Prostate gland (tissue), 2 donors: ENCODE data around the gene RARG. TPM values are rescaled to one million over a fixed set of nuclear protein-coding genes. Genes with fewer than 3 reads are reported as not detected.

ENCODE experiments used
- DNase-seq: peaks from one replicate; pipeline ENCODE4 v3.0.0-alpha.2; 2019; ENCODE audit warnings: low spot score
- H3K27ac ChIP-seq, 2 donors: fragments of 200-600 bp; sonication (generic); 2 replicates each; pipeline ENCODE4 v1.5.1; 2017 to 2019
- H3K27me3 ChIP-seq: fragments of 200-600 bp; sonication (generic); replicated peaks from 2 replicates; pipeline ENCODE4 v1.5.1; 2019; ENCODE audit not compliant: insufficient read depth
- H3K36me3 ChIP-seq, 2 donors: fragments of 200-600 bp; sonication (generic); 1 replicate in 1 of 2; 2 replicates in 1 of 2; pipeline versions ENCODE4 v1.5.1 to v1.8.1; 2017 to 2019
- H3K4me1 ChIP-seq: fragments of 200-600 bp; sonication (generic); replicated peaks from 2 replicates; pipeline ENCODE4 v1.5.1; 2019
- H3K4me3 ChIP-seq, 2 donors: fragments of 200-600 bp; sonication (generic); 2 replicates each; pipeline ENCODE4 v1.5.1; 2017 to 2019
- H3K9me3 ChIP-seq: fragments of 200-600 bp; sonication (generic); 2 replicates; pipeline ENCODE4 v1.5.1; 2017
- CTCF ChIP-seq, 4 experiments: fragments of 200-600 bp in 2 of 4; fragments of 450-650 bp in 2 of 4; sonication (generic) in 2 of 4; IDR thresholded peaks; 1 replicate in 3 of 4; 2 replicates in 1 of 4; pipeline ENCODE4 v1.5.1; 2016 to 2019; ENCODE audit warnings: antibody characterized with exemption in 4 of 4, mild to moderate bottlenecking in 2 of 4, moderate library complexity in 2 of 4
- POLR2A ChIP-seq: fragments of 450-650 bp; IDR thresholded peaks from one replicate; pipeline ENCODE4 v1.6.1; 2016; ENCODE audit warnings: antibody characterized with exemption, mild to moderate bottlenecking
- POLR2AphosphoS5 ChIP-seq: sonication (generic); formaldehyde crosslinking; IDR thresholded peaks from one replicate; pipeline ENCODE4 v1.6.1; 2017; ENCODE audit warnings: antibody characterized with exemption
- WGBS: methylation state at CpG from one replicate; pipeline ENCODE4 v1.1.5; 2018; 5-methylcytosine and 5-hydroxymethylcytosine counted together
- intact Hi-C: fragments of 100-400 bp; cut with DNase I; formaldehyde crosslinking; loops from one replicate; pipeline ENCODE4 v1.14.2; 2022
- total RNA-seq, 2 donors: library from RNA; depleted of rRNA; stranded (reverse); fragments of >200 nt; gene quantifications; one replicate each; pipeline ENCODE4 v1.1.0, GENCODE V29; 2016

RARG gene
- total RNA-seq, 2 donors from 2014 or later: 28.9 to 30.4 TPM

GRCh38 chr12:53265783-53266182 is 33.8 kb upstream of the RARG start:
- TF ChIP-seq POLR2A (no peak), CTCF (IDR thresholded peaks at IDR 0.05) (no peak), POLR2AphosphoS5 (no peak)
- Histone ChIP-seq H3K27me3 (no peaks in the 10 kb centered on the region), H3K4me1 (no peaks in the 10 kb centered on the region), H3K27ac (no peak overlapping the region), H3K9me3 (no peaks in the 10 kb centered on the region), H3K4me3 (no peak overlapping the region), H3K36me3 (no peaks in the 10 kb centered on the region)
- intact Hi-C loops: no loop called here
- no peak for DNase-seq
- 87% methylated on average over 2 of the region's 2 CpGs for WGBS

- H3K36me3 ChIP-seq: peaks cover 0 to under 1% of the 10 kb centered on the region in 2 donors
- 87% methylated on average over 6 of the region's 6 CpGs for WGBS
- H3K9me3 ChIP-seq: no peaks in the 10 kb centered on the region
- intact Hi-C loops: no loop called here
- no peaks in the 10 kb centered on the region for H3K4me1 ChIP-seq
- no peak for TF ChIP-seq POLR2AphosphoS5
- no peak for TF ChIP-seq POLR2A
- TF ChIP-seq CTCF (IDR thresholded peaks at IDR 0.05): no peak
- H3K4me3 ChIP-seq: no peak overlapping the region
- DNase-seq: no peak
- H3K27me3 ChIP-seq: no peaks in the 10 kb centered on the region
- no peak overlapping the region for H3K27ac ChIP-seq
These were observed 27.9 kb upstream of the RARG start for GRCh38 chr12:53259891-53260290.

- H3K9me3 ChIP-seq: no peaks in the 10 kb centered on the region
- peaks cover under 1% of the 10 kb centered on the region for H3K4me1 ChIP-seq
- no peak overlapping the region for H3K4me3 ChIP-seq
- H3K36me3 ChIP-seq: peaks cover 0 to 5% of the 10 kb centered on the region in 2 donors
- H3K27me3 ChIP-seq: no peaks in the 10 kb centered on the region
- TF ChIP-seq POLR2A (no peak), CTCF (IDR thresholded peaks at IDR 0.05) (no peak), POLR2AphosphoS5 (no peak)
- no peak overlapping the region for H3K27ac ChIP-seq
- intact Hi-C loops: no loop called here
- no peak for DNase-seq
- 63% methylated on average over 7 of the region's 7 CpGs for WGBS
These were observed 26.8 kb upstream of the RARG start for GRCh38 chr12:53258541-53259539.

GRCh38 chr12:53255996-53256395 is 24.0 kb upstream of the RARG start:
- peaks cover 18% of the 10 kb centered on the region for H3K4me1 ChIP-seq
- H3K9me3 ChIP-seq: no peaks in the 10 kb centered on the region
- DNase-seq: no peak
- H3K27me3 ChIP-seq: no peaks in the 10 kb centered on the region
- H3K4me3 ChIP-seq: no peak overlapping the region
- intact Hi-C loops: no loop called here
- H3K27ac ChIP-seq: no peak overlapping the region
- H3K36me3 ChIP-seq: peaks cover 0 to 5% of the 10 kb centered on the region in 2 donors
- TF ChIP-seq POLR2A: no peak
- TF ChIP-seq CTCF (IDR thresholded peaks at IDR 0.05): no peak
- no peak for TF ChIP-seq POLR2AphosphoS5
- WGBS: 81% methylated on average over 3 of the region's 3 CpGs
